Lower lobe of right lung (tissue), 2 donors: Measurements from ENCODE around the gene FNDC5. TPM values are rescaled to one million over a fixed set of nuclear protein-coding genes. Genes with fewer than 3 reads are reported as not detected.

Experiments used
- ATAC-seq, 2 donors: fragments of 200-7000 bp; cut with Tn5 transposase; one replicate each; pipeline ENCODE4 v1.9.1; 2020 to 2022; ENCODE audit warnings: mild to moderate bottlenecking in 2 of 2, moderate library complexity in 2 of 2
- DNase-seq: peaks from one replicate; pipeline ENCODE4 v3.0.0-alpha.2; 2020
- H3K27ac ChIP-seq: fragments of 200-600 bp; one replicate; pipeline ENCODE4 v1.8.0; 2022
- H3K27me3 ChIP-seq: fragments of 200-600 bp; one replicate; pipeline ENCODE4 v1.8.0; 2022; ENCODE audit warnings: low read depth
- H3K36me3 ChIP-seq: fragments of 200-600 bp; one replicate; pipeline ENCODE4 v1.8.0; 2022; ENCODE audit warnings: mild to moderate bottlenecking
- H3K4me1 ChIP-seq: fragments of 200-600 bp; one replicate; pipeline ENCODE4 v1.8.0; 2022
- H3K4me3 ChIP-seq: fragments of 200-600 bp; one replicate; pipeline ENCODE4 v1.8.0; 2022; ENCODE audit warnings: mild to moderate bottlenecking
- H3K9me3 ChIP-seq: fragments of 200-600 bp; one replicate; pipeline ENCODE4 v1.8.0; 2022
- CTCF ChIP-seq: fragments of 200-600 bp; IDR thresholded peaks from one replicate; pipeline ENCODE4 v1.8.0; 2022; ENCODE audit warnings: antibody characterized with exemption, mild to moderate bottlenecking
- intact Hi-C: fragments of 100-400 bp; cut with DNase I; formaldehyde crosslinking; loops from one replicate; pipeline ENCODE4 v1.11.0; 2022
- total RNA-seq: library from RNA; stranded (reverse); fragmentation: NEBNext Ultra II Directional; extraction: Animal tissue kit (Norgen Biotek cat#: 25700); gene quantifications from one replicate; pipeline ENCODE4 v1.2.1, GENCODE V29; 2021
- donor health status: DM: no; HTN: yes; CAD: no; lungs with severe emphysema.

The FNDC5 gene
- total RNA-seq, 1 donor from 2014 or later = 0.65 TPM

- no peak overlapping the region for H3K27ac ChIP-seq
- no peak for TF ChIP-seq CTCF
Observed at GRCh38 chr1:32902535-32902920, 31.8 kb upstream of the FNDC5 start.

GRCh38 chr1:32901823-32902534 lies 31.3 kb upstream of the FNDC5 start:
- no peaks in the 10 kb centered on the region for H3K36me3 ChIP-seq
- peaks cover 7% of the 10 kb centered on the region for H3K4me1 ChIP-seq
- TF ChIP-seq CTCF = no peak
- H3K9me3 ChIP-seq = no peaks in the 10 kb centered on the region
- intact Hi-C loops = no loop called here
- ATAC-seq = no peak
- no peak overlapping the region for H3K27ac ChIP-seq
- DNase-seq = no peak
- peaks cover 19% of the 10 kb centered on the region for H3K27me3 ChIP-seq
- H3K4me3 ChIP-seq = peak overlapping the region; percentile 69

More at GRCh38 chr1:32902535-32902920, 31.8 kb upstream of the FNDC5 start:
- no peak for DNase-seq
- H3K36me3 ChIP-seq = no peaks in the 10 kb centered on the region
- H3K4me1 ChIP-seq = peaks cover 7% of the 10 kb centered on the region
- no peak for ATAC-seq
- no peak overlapping the region for H3K4me3 ChIP-seq
- peaks cover 19% of the 10 kb centered on the region for H3K27me3 ChIP-seq
- intact Hi-C loops = no loop called here
- H3K9me3 ChIP-seq = no peaks in the 10 kb centered on the region

GRCh38 chr1:32900956-32901822 lies 30.5 kb upstream of the FNDC5 start, which contains the start of gene TMEM54:
TMEM54 (minus strand) TSS chr1:32901389; CDS start chr1:32901238, 151 bp downstream.
- Histone ChIP-seq H3K4me1 (peaks cover 7% of the 10 kb centered on the region), H3K27me3 (peaks cover 19% of the 10 kb centered on the region), H3K4me3 (peak within 1 kb of the TSS; percentile 69), H3K9me3 (no peaks in the 10 kb centered on the region), H3K36me3 (no peaks in the 10 kb centered on the region), H3K27ac (peak within 1 kb of the TSS; percentile 11)
- intact Hi-C loops = no loop called here
- TF ChIP-seq CTCF = no peak
- ATAC-seq = peak; percentile 91 to 95
- peak; percentile 69 for DNase-seq

GRCh38 chr1:32900371-32900955 lies 29.8 kb upstream of the FNDC5 start:
- no peak for TF ChIP-seq CTCF
- peak in 1 of 2 donors; percentile 13 for ATAC-seq
- H3K27me3 ChIP-seq = peaks cover 19% of the 10 kb centered on the region

GRCh38 chr1:32899586-32900296 lies 29.0 kb upstream of the FNDC5 start:
- Histone ChIP-seq H3K4me3 (no peak overlapping the region), H3K27me3 (peaks cover 20% of the 10 kb centered on the region), H3K27ac (no peak overlapping the region), H3K9me3 (no peaks in the 10 kb centered on the region), H3K4me1 (peaks cover 7% of the 10 kb centered on the region), H3K36me3 (no peaks in the 10 kb centered on the region)
- DNase-seq (no peak), ATAC-seq (no peak)
- TF ChIP-seq CTCF = no peak
- intact Hi-C loops = no loop called here

More at GRCh38 chr1:32900371-32900955, 29.8 kb upstream of the FNDC5 start:
- no peaks in the 10 kb centered on the region for H3K9me3 ChIP-seq
- H3K4me1 ChIP-seq = peaks cover 7% of the 10 kb centered on the region
- peak overlapping the region; percentile 69 for H3K4me3 ChIP-seq
- DNase-seq = no peak
- peak overlapping the region; percentile 11 for H3K27ac ChIP-seq
- intact Hi-C loops = no loop called here
- no peaks in the 10 kb centered on the region for H3K36me3 ChIP-seq
